HepG2 (cell line): Measurements from ENCODE around the gene RASD1. TPM values are rescaled to one million over a fixed set of nuclear protein-coding genes. Genes with fewer than 3 reads are reported as not detected.

ENCODE experiments used
- BATF2 ChIP-seq: sonication (generic); formaldehyde crosslinking; IDR thresholded peaks from 2 replicates; pipeline ENCODE4 v1.8.0; 2022; ENCODE audit warnings: mild to moderate bottlenecking, missing genetic modification reagents, moderate library complexity
- CBFB ChIP-seq: sonication (generic); formaldehyde crosslinking; IDR thresholded peaks from 2 replicates; pipeline ENCODE4 v1.4.0; 2020; ENCODE audit warnings: missing genetic modification reagents
- CSRNP1 ChIP-seq: sonication (generic); formaldehyde crosslinking; IDR thresholded peaks from 2 replicates; pipeline ENCODE4 v1.8.1; 2023; ENCODE audit warnings: mild to moderate bottlenecking, missing genetic modification reagents
- DDIT3 ChIP-seq: sonication (generic); formaldehyde crosslinking; IDR thresholded peaks from 2 replicates; pipeline ENCODE4 v1.4.0; 2020; ENCODE audit warnings: mild to moderate bottlenecking, missing genetic modification reagents
- HMGXB3 ChIP-seq: sonication (generic); formaldehyde crosslinking; IDR thresholded peaks from 2 replicates; pipeline ENCODE4 v1.4.0; 2020; ENCODE audit warnings: missing genetic modification reagents, borderline replicate concordance
- KLF9 ChIP-seq: IDR thresholded peaks from 2 replicates; pipeline ENCODE4 v1.6.1; 2016; ENCODE audit warnings: low read depth
- NONO ChIP-seq, 2 experiments: fragments of 450-650 bp in 1 of 2; sonication (generic) in 1 of 2; formaldehyde crosslinking in 1 of 2; IDR thresholded peaks in 1 of 2; conservative IDR thresholded peaks in 1 of 2; 2 replicates each; pipeline versions ENCODE4 v1.6.1 to v1.8.0; 2017 to 2022; ENCODE audit warnings: mild to moderate bottlenecking in 1 of 2, missing genetic modification reagents in 1 of 2, moderate library complexity in 1 of 2
- SRSF4 ChIP-seq: fragments of 200-400 bp; formaldehyde crosslinking; IDR thresholded peaks from one replicate; pipeline ENCODE4 v1.6.1; 2018; ENCODE audit warnings: mild to moderate bottlenecking, low read depth, low read length, moderate library complexity; ENCODE audit not compliant: poor library complexity, severe bottlenecking
- TEAD3 ChIP-seq: optimal IDR thresholded peaks from 2 replicates; pipeline ENCODE3; 2016; ENCODE audit warnings: borderline replicate concordance
- ZBTB10 ChIP-seq: sonication (generic); formaldehyde crosslinking; IDR thresholded peaks from 2 replicates; pipeline ENCODE4 v1.4.0; 2020; ENCODE audit warnings: missing genetic modification reagents, borderline replicate concordance
- ZC3H13 ChIP-seq: sonication (generic); formaldehyde crosslinking; IDR thresholded peaks from 2 replicates; pipeline ENCODE4 v1.8.1; 2023; ENCODE audit warnings: mild to moderate bottlenecking, missing genetic modification reagents, moderate library complexity
- ZFP36L1 ChIP-seq: sonication (generic); formaldehyde crosslinking; IDR thresholded peaks from 2 replicates; pipeline ENCODE4 v1.8.0; 2022; ENCODE audit warnings: mild to moderate bottlenecking, missing genetic modification reagents, moderate library complexity
- ZNF563 ChIP-seq: sonication (generic); formaldehyde crosslinking; IDR thresholded peaks from 2 replicates; pipeline ENCODE4 v1.8.0; 2022; ENCODE audit warnings: mild to moderate bottlenecking, moderate library complexity, missing genetic modification reagents
- ZNF597 ChIP-seq: sonication (generic); formaldehyde crosslinking; IDR thresholded peaks from 2 replicates; pipeline ENCODE4 v1.5.0; 2020; ENCODE audit warnings: missing genetic modification reagents
- ZNF740 ChIP-seq: sonication (generic); formaldehyde crosslinking; IDR thresholded peaks from 2 replicates; pipeline ENCODE4 v1.4.0; 2020; ENCODE audit warnings: missing genetic modification reagents
- ZSCAN25 ChIP-seq: sonication (generic); formaldehyde crosslinking; IDR thresholded peaks from 2 replicates; pipeline ENCODE4 v1.8.0; 2022; ENCODE audit warnings: mild to moderate bottlenecking, missing genetic modification reagents
- ZSCAN9 ChIP-seq: IDR thresholded peaks from 2 replicates; pipeline ENCODE4 v1.6.1; 2016; ENCODE audit warnings: borderline replicate concordance
- polyA plus RNA-seq, 8 experiments: library from polyadenylated mRNA; depleted of rRNA in 3 of 8; stranded (reverse) in 7 of 8; unstranded in 1 of 8; fragments of >200 nt; fragmentation: Illumina TruSeq in 4 of 8; extraction: Trizol in 4 of 8; gene quantifications; 2 replicates each; pipeline versions ENCODE4 v1.2.1 to v1.2.3, GENCODE V29; 2011 to 2016; ENCODE audit warnings: low read depth in 4 of 8, missing spikeins in 1 of 8, mixed read lengths in 1 of 8; ENCODE audit not compliant: insufficient read depth in 1 of 8
- total RNA-seq, 5 experiments: library from RNA; depleted of rRNA; stranded (reverse); fragments of >200 nt; fragmentation: Illumina TruSeq; extraction: Trizol; gene quantifications; 2 replicates each; pipeline ENCODE4 v1.2.3, GENCODE V29; 2016; ENCODE audit warnings: low read depth in 1 of 5

RASD1 gene
- total and polyA plus RNA-seq, 2 of the 13 experiments (the other 11 are each of a cell fraction or from before 2014, with no cell fraction given) = 1.6 to 4.2 TPM

GRCh38 chr17:17533901-17534441 is 37.8 kb upstream of the RASD1 start (continued):
- 0 out of 2 replicates have a peak, but pooled peaks have one; percentile 51 for TF ChIP-seq ZNF563
- TF ChIP-seq TEAD3 (CRISPR knock-in tag) = peak; percentile 93
- no peak for TF ChIP-seq SRSF4
- TF ChIP-seq CBFB (CRISPR knock-in tag) = peak; percentile 54; the same call in 1 of the 2 replicates
- peak; percentile 46; the same call in 1 of the 2 replicates for TF ChIP-seq ZBTB10
- TF ChIP-seq DDIT3 = no peak
- no peak for TF ChIP-seq BATF2 (CRISPR knock-in tag)
- no peak for TF ChIP-seq CSRNP1
- no peak for TF ChIP-seq ZNF597 (CRISPR knock-in tag)
- TF ChIP-seq KLF9 = no peak
- TF ChIP-seq ZSCAN25 (CRISPR knock-in tag) = 0 out of 2 replicates have a peak, but pooled peaks have one; percentile 61
- TF ChIP-seq ZC3H13 (CRISPR knock-in tag) = peak; percentile 52; the same call in 1 of the 2 replicates
- peak; percentile 94 for TF ChIP-seq ZSCAN9
- no peak for TF ChIP-seq NONO (IDR thresholded peaks at IDR 0.05)
- TF ChIP-seq NONO (CRISPR knock-in tag; conservative IDR thresholded peaks at IDR 0.05) = peak; percentile 80; the same call in 1 of the 2 replicates
- peak; percentile 78; the same call in 1 of the 2 replicates for TF ChIP-seq HMGXB3 (CRISPR knock-in tag)
- TF ChIP-seq ZNF740 = no peak
- TF ChIP-seq ZFP36L1 = peak; percentile 78; the same call in 1 of the 2 replicates
